Loucy (cell line): ENCODE measurements around the gene CCDC33.

Source experiments
- H2AFZ ChIP-seq: fragments of 200-600 bp; sonication (generic); 2 replicates; pipeline ENCODE4 v1.6.0; 2016; ENCODE audit warnings: antibody characterized with exemption, mild to moderate bottlenecking, low read length, moderate library complexity
- H3F3A ChIP-seq: fragments of 200-600 bp; 2 replicates; pipeline ENCODE4 v1.6.0; 2016; ENCODE audit warnings: antibody characterized with exemption, low read depth, mild to moderate bottlenecking
- H3K27me3 ChIP-seq: fragments of 200-600 bp; sonication (generic); 2 replicates; pipeline ENCODE4 v1.6.1; 2014; ENCODE audit warnings: low read length, mild to moderate bottlenecking; ENCODE audit not compliant: insufficient read depth, poor library complexity, severe bottlenecking
- H3K36me3 ChIP-seq: fragments of 200-600 bp; sonication (generic); 2 replicates; pipeline ENCODE4 v1.6.1; 2016; ENCODE audit warnings: low read length; ENCODE audit not compliant: insufficient read depth
- H3K4me1 ChIP-seq: fragments of 200-600 bp; sonication (generic); 2 replicates; pipeline ENCODE4 v1.5.1; 2014; ENCODE audit warnings: low read length, mild to moderate bottlenecking; ENCODE audit not compliant: insufficient read depth, poor library complexity, severe bottlenecking
- H3K4me2 ChIP-seq: fragments of 200-600 bp; sonication (generic); 2 replicates; pipeline ENCODE4 v1.6.0; 2014; ENCODE audit warnings: antibody characterized with exemption, low read length, low read depth, mild to moderate bottlenecking; ENCODE audit not compliant: poor library complexity, severe bottlenecking
- H3K4me3 ChIP-seq: fragments of 200-600 bp; sonication (generic); 2 replicates; pipeline ENCODE4 v1.5.1; 2014; ENCODE audit warnings: low read length, mild to moderate bottlenecking, mixed read lengths; ENCODE audit not compliant: poor library complexity, severe bottlenecking
- H3K79me2 ChIP-seq: fragments of 200-600 bp; sonication (generic); 2 replicates; pipeline ENCODE4 v1.6.1; 2014; ENCODE audit warnings: low read length; ENCODE audit not compliant: insufficient read depth
- H3K9ac ChIP-seq: fragments of 200-600 bp; sonication (generic); 2 replicates; pipeline ENCODE4 v1.6.0; 2014; ENCODE audit warnings: mild to moderate bottlenecking, low read depth, low read length, moderate library complexity; ENCODE audit not compliant: poor library complexity, severe bottlenecking
- H3K9me2 ChIP-seq: fragments of 200-600 bp; sonication (generic); replicated peaks from 2 replicates; pipeline ENCODE4 v1.6.1; 2016; ENCODE audit warnings: low read depth, low read length, mixed read lengths
- H3K9me3 ChIP-seq: fragments of 200-600 bp; sonication (generic); 2 replicates; pipeline ENCODE4 v1.6.1; 2014; ENCODE audit warnings: mild to moderate bottlenecking, antibody characterized with exemption, low read length, low read depth; ENCODE audit not compliant: insufficient read depth
- H4K20me1 ChIP-seq: fragments of 200-600 bp; sonication (generic); 2 replicates; pipeline ENCODE4 v1.6.0; 2014; ENCODE audit warnings: antibody characterized with exemption, low read length, mild to moderate bottlenecking; ENCODE audit not compliant: insufficient read depth, poor library complexity, severe bottlenecking
- CTCF ChIP-seq: fragments of 200-600 bp; sonication (generic); conservative IDR thresholded peaks from 2 replicates; pipeline ENCODE4 v1.5.1; 2014; ENCODE audit warnings: mild to moderate bottlenecking, antibody characterized with exemption, low read length
- EZH2phosphoT487 ChIP-seq: fragments of 200-600 bp; IDR thresholded peaks from 2 replicates; pipeline ENCODE4 v1.6.1; 2018; ENCODE audit warnings: antibody characterized with exemption, mild to moderate bottlenecking, moderate library complexity, borderline replicate concordance

Gene CCDC33

GRCh38 chr15:74339371-74339770 is 103.2 kb downstream of the CCDC33 start:
- Histone ChIP-seq H3K4me3 (no peak overlapping the region), H3F3A (no peaks in the 10 kb centered on the region), H3K36me3 (no peaks in the 10 kb centered on the region), H3K4me2 (no peak overlapping the region), H3K79me2 (no peaks in the 10 kb centered on the region), H3K9ac (no peak overlapping the region), H4K20me1 (no peaks in the 10 kb centered on the region), H3K9me3 (no peaks in the 10 kb centered on the region), H2AFZ (no peak overlapping the region), H3K4me1 (no peaks in the 10 kb centered on the region), H3K27me3 (no peaks in the 10 kb centered on the region), H3K9me2 (no peaks in the 10 kb centered on the region)
- no peak for TF ChIP-seq CTCF
- no peak for TF ChIP-seq EZH2phosphoT487

- H3K27me3 ChIP-seq = no peaks in the 10 kb centered on the region
- H2AFZ ChIP-seq = no peak overlapping the region
- no peaks in the 10 kb centered on the region for H3F3A ChIP-seq
- no peak overlapping the region for H3K4me3 ChIP-seq
- no peaks in the 10 kb centered on the region for H3K4me1 ChIP-seq
- H3K4me2 ChIP-seq = no peak overlapping the region
- no peaks in the 10 kb centered on the region for H4K20me1 ChIP-seq
- H3K36me3 ChIP-seq = no peaks in the 10 kb centered on the region
- H3K9me3 ChIP-seq = no peaks in the 10 kb centered on the region
- no peak overlapping the region for H3K9ac ChIP-seq
- H3K79me2 ChIP-seq = no peaks in the 10 kb centered on the region
- H3K9me2 ChIP-seq = no peaks in the 10 kb centered on the region
- no peak for TF ChIP-seq CTCF
- no peak for TF ChIP-seq EZH2phosphoT487
These were observed 104.0 kb downstream of the CCDC33 start for GRCh38 chr15:74340150-74340549.

GRCh38 chr15:74343127-74343796 is 107.1 kb downstream of the CCDC33 start:
- H3K4me1 ChIP-seq = no peaks in the 10 kb centered on the region
- no peaks in the 10 kb centered on the region for H3K9me2 ChIP-seq
- TF ChIP-seq EZH2phosphoT487 (no peak), CTCF (no peak)
- no peaks in the 10 kb centered on the region for H3K79me2 ChIP-seq
- H2AFZ ChIP-seq = no peak overlapping the region
- no peak overlapping the region for H3K4me2 ChIP-seq
- H3K4me3 ChIP-seq = no peak overlapping the region
- no peaks in the 10 kb centered on the region for H3K9me3 ChIP-seq
- H4K20me1 ChIP-seq = no peaks in the 10 kb centered on the region
- H3K36me3 ChIP-seq = no peaks in the 10 kb centered on the region
- no peaks in the 10 kb centered on the region for H3F3A ChIP-seq
- H3K27me3 ChIP-seq = no peaks in the 10 kb centered on the region
- H3K9ac ChIP-seq = no peak overlapping the region
